ENCODE data around the gene RASSF5. TPM values are rescaled to one million over a fixed set of nuclear protein-coding genes. Genes with fewer than 3 reads are reported as not detected.
"Not testable (repeated sequence)": the region's sequence is repeated elsewhere in the genome, so short reads cannot be mapped to it uniquely, and the experiment has no call there.

RASSF5 gene
- total and polyA plus RNA-seq, 3 donors from 2014 or later = 4.3 to 8.4 (median 5.9) TPM

- WGBS, 2 donors = 83 to 85% methylated on average over 10 of the region's 10 CpGs
- H3K4me1 ChIP-seq = peaks cover under 1% of the 10 kb centered on the region
- H3K4me3 ChIP-seq = no peak overlapping the region
- intact Hi-C loops (cut with DNase I; ENCODE audit: low total_unique reads) = no loop called here
- DNase-seq = no peak
- H3K27me3 ChIP-seq = no peaks in the 10 kb centered on the region
- no peaks in the 10 kb centered on the region for H3K36me3 ChIP-seq (ENCODE audit: low read depth, missing control alignments)
- TF ChIP-seq CTCF (IDR thresholded peaks at IDR 0.05) (no peak), POLR2A (IDR thresholded peaks at IDR 0.05) (no peak)
- H3K9me3 ChIP-seq = no peaks in the 10 kb centered on the region
- H3K27ac ChIP-seq = no peak overlapping the region
Measured at GRCh38 chr1:206578068-206578977, 71.0 kb downstream of the RASSF5 start.

GRCh38 chr1:206578978-206579374 is 71.6 kb downstream of the RASSF5 start:
- no peak for TF ChIP-seq POLR2A (IDR thresholded peaks at IDR 0.05)
- TF ChIP-seq CTCF (IDR thresholded peaks at IDR 0.05) = no peak
- H3K9me3 ChIP-seq = no peaks in the 10 kb centered on the region
- no peaks in the 10 kb centered on the region for H3K36me3 ChIP-seq (ENCODE audit: low read depth, missing control alignments)
- DNase-seq = no peak
- intact Hi-C loops (cut with DNase I; ENCODE audit: low total_unique reads) = no loop called here
- no peak overlapping the region for H3K27ac ChIP-seq
- 91 to 98% methylated on average over 4 of the region's 4 CpGs for WGBS, 2 donors
- no peak overlapping the region for H3K4me3 ChIP-seq
- H3K27me3 ChIP-seq = no peaks in the 10 kb centered on the region
- H3K4me1 ChIP-seq = peaks cover 2% of the 10 kb centered on the region

- Histone ChIP-seq H3K4me1 (peaks cover 2% of the 10 kb centered on the region), H3K9me3 (no peaks in the 10 kb centered on the region), H3K27ac (no peak overlapping the region), H3K4me3 (no peak overlapping the region), H3K27me3 (no peaks in the 10 kb centered on the region), H3K36me3 (ENCODE audit: low read depth, missing control alignments) (no peaks in the 10 kb centered on the region)
- 87 to 89% methylated on average over 11 of the region's 11 CpGs for WGBS, 2 donors
- intact Hi-C loops (cut with DNase I; ENCODE audit: low total_unique reads) = loop anchor here (10.0 kb wide), 1 partner anchor 85 kb away; no protein-coding TSS in a partner anchor
- TF ChIP-seq POLR2A (IDR thresholded peaks at IDR 0.05) (no peak), CTCF (IDR thresholded peaks at IDR 0.05) (no peak)
- DNase-seq = peak; percentile 48
Measured at GRCh38 chr1:206579747-206580437, 72.6 kb downstream of the RASSF5 start.

- peaks cover 2% of the 10 kb centered on the region for H3K4me1 ChIP-seq
- no peaks in the 10 kb centered on the region for H3K27me3 ChIP-seq
- no peaks in the 10 kb centered on the region for H3K9me3 ChIP-seq
- DNase-seq = no peak
- no peak overlapping the region for H3K27ac ChIP-seq
- H3K36me3 ChIP-seq (ENCODE audit: low read depth, missing control alignments) = no peaks in the 10 kb centered on the region
- intact Hi-C loops (cut with DNase I; ENCODE audit: low total_unique reads) = loop anchor here (10.0 kb wide), 1 partner anchor 86 kb away; no protein-coding TSS in a partner anchor
- TF ChIP-seq POLR2A (IDR thresholded peaks at IDR 0.05) (no peak), CTCF (IDR thresholded peaks at IDR 0.05) (no peak)
- WGBS, 2 donors = 83 to 97% methylated on average over 8 of the region's 8 CpGs
- no peak overlapping the region for H3K4me3 ChIP-seq
Measured at GRCh38 chr1:206580438-206581113, 73.2 kb downstream of the RASSF5 start.

GRCh38 chr1:206581114-206581497 is 73.8 kb downstream of the RASSF5 start:
- intact Hi-C loops (cut with DNase I; ENCODE audit: low total_unique reads) = loop anchor here (10.0 kb wide), 1 partner anchor 86 kb away; no protein-coding TSS in a partner anchor
- H3K4me1 ChIP-seq; DNase-seq; H3K9me3 ChIP-seq; H3K36me3 ChIP-seq (ENCODE audit: low read depth, missing control alignments); H3K27ac ChIP-seq; H3K27me3 ChIP-seq; H3K4me3 ChIP-seq: not testable (repeated sequence)
- 89 to 92% methylated on average over 7 of the region's 7 CpGs for WGBS, 2 donors
